ENCODE measurements around the gene TIE1.

DNA sequence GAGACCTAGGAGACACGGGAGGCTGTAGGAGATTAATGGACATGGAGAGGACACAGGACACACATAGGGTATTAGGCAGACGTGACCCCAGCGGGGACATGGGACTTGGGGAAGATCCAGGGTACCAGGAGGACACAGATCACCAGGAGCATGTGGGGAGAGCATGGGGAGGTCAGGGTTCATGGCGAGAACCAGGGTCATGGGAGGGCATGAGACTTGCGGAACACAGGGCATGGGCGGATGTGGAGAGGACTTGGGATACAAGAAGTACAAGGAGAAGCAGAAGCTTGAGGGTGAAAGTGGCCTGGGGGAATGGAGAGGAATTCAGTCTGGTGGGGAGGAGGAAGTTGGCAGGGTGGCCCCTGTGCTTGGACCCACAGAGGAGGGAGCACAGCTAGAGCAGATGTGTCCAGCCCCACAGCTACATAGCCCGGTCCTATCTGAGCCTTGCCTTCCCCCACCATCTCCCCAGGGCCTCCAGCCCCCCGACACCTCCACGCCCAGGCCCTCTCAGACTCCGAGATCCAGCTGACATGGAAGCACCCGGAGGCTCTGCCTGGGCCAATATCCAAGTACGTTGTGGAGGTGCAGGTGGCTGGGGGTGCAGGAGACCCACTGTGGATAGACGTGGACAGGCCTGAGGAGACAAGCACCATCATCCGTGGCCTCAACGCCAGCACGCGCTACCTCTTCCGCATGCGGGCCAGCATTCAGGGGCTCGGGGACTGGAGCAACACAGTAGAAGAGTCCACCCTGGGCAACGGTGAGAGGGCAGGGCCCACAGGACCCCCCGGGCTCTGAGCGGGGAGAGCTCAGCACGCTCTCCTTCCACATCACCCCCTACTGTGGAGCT is 12.1 kb downstream of the TIE1 start:
- no peak for TF ChIP-seq CTCF (IDR thresholded peaks at IDR 0.05)
- no peak for TF ChIP-seq POLR2A (IDR thresholded peaks at IDR 0.05)

All from right lobe of liver (tissue), 4 donors.